Measurements from ENCODE around the gene TMEM250. TPM values are rescaled to one million over a fixed set of nuclear protein-coding genes. Genes with fewer than 3 reads are reported as not detected.

The TMEM250 gene
- polyA plus RNA-seq, 1 donor = 36.2 TPM

DNA sequence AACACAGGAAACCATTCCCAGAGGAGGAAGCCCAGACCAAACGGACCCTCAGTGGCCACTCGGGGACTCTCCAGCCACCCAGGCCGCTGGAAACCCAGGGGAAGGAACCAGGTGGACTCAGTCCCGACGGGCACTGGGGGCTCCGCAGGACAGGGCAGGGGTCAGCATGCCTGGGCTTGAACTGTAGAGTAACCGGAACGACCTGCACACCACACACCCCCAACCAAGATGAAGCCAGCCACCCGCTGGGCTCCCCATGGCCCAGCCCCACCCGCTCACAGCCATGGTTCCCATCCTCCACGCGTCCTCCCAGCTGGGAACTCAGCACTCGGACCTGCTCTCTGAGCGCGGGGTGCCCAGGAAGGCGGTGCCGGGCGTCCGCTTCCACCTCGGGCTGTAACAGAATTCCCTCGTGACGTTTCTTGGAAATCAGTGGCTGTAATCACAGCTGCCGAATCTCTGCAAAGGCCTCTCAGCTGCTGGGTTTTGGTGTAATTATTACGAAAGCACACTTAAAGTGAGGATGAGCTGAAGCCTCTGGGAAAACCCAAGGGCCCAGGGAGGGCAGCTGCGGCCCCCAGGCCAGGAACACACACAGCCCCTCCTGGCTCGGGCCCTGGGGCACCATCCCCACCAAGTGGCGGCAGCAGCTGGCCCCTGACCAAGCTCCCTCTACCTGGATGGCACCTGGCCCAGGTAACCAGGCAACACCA is 37.4 kb downstream of the TMEM250 start:
- no peaks in the 10 kb centered on the region for H3K9me3 ChIP-seq (ENCODE audit: control insufficient read depth, low read depth, low read length)
- WGBS (ENCODE audit: insufficient coverage, low lambda C conversion rate) = no CpG with 5 or more reads among the region's 27 CpGs
- no peaks in the 10 kb centered on the region for H3K4me1 ChIP-seq (ENCODE audit: control insufficient read depth, insufficient read depth, low read length)
- DNase-seq = no peak
- H3K27me3 ChIP-seq (ENCODE audit: control insufficient read depth, insufficient read depth, low read length) = no peaks in the 10 kb centered on the region
- H3K27ac ChIP-seq (ENCODE audit: low read length) = no peak overlapping the region
- peaks cover 20% of the 10 kb centered on the region for H3K36me3 ChIP-seq (ENCODE audit: control insufficient read depth, insufficient read depth, low read length)
- H3K4me3 ChIP-seq (ENCODE audit: low read length) = no peak overlapping the region

DNA sequence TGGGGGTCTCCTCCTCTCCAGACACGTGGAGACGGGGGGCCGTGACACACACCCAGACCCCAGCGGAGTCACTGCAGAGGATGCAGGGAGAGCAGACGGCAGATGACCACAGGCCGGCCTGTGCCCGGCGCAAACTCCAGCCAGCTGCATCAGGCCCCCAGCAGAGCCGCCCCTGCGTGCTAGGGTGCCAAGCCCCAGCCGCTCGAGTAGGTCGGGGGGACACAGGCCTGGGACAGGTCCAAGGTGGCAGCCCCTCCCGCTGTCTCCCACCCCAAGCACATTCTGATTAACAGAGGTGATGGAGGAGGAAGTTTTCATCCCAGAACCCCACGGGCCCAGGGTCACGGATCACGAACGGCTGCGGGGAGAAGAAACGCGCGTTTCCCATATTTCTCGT is 38.0 kb downstream of the TMEM250 start:
- no peak for DNase-seq
- no CpG with 5 or more reads among the region's 23 CpGs for WGBS (ENCODE audit: insufficient coverage, low lambda C conversion rate)
- Histone ChIP-seq H3K36me3 (ENCODE audit: control insufficient read depth, insufficient read depth, low read length) (peaks cover 20% of the 10 kb centered on the region), H3K27ac (ENCODE audit: low read length) (no peak overlapping the region), H3K27me3 (ENCODE audit: control insufficient read depth, insufficient read depth, low read length) (no peaks in the 10 kb centered on the region), H3K4me3 (ENCODE audit: low read length) (no peak overlapping the region), H3K4me1 (ENCODE audit: control insufficient read depth, insufficient read depth, low read length) (no peaks in the 10 kb centered on the region), H3K9me3 (ENCODE audit: control insufficient read depth, low read depth, low read length) (no peaks in the 10 kb centered on the region)

DNA sequence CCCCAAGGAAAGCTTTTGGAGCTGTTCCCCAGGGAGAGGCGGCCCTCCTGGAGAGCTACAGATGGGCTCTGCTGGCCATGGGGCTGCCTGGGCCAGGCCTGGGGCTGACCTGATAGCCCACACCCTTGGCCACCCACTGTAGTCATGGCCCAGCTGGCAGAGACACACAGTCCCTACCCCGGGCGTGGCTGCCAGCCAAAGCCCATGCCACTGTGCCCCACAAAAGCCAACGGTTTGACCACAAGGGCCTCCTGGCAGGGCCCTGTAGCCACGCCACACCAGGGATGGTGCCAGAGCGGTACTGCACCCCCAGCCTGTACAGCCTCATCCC is 38.8 kb downstream of the TMEM250 start:
- Histone ChIP-seq H3K4me1 (ENCODE audit: control insufficient read depth, insufficient read depth, low read length) (no peaks in the 10 kb centered on the region), H3K9me3 (ENCODE audit: control insufficient read depth, low read depth, low read length) (no peaks in the 10 kb centered on the region), H3K27me3 (ENCODE audit: control insufficient read depth, insufficient read depth, low read length) (no peaks in the 10 kb centered on the region), H3K36me3 (ENCODE audit: control insufficient read depth, insufficient read depth, low read length) (peaks cover 23% of the 10 kb centered on the region), H3K27ac (ENCODE audit: low read length) (no peak overlapping the region), H3K4me3 (ENCODE audit: low read length) (no peak overlapping the region)
- no peak for DNase-seq
- WGBS (ENCODE audit: insufficient coverage, low lambda C conversion rate) = no CpG with 5 or more reads among the region's 6 CpGs

DNA sequence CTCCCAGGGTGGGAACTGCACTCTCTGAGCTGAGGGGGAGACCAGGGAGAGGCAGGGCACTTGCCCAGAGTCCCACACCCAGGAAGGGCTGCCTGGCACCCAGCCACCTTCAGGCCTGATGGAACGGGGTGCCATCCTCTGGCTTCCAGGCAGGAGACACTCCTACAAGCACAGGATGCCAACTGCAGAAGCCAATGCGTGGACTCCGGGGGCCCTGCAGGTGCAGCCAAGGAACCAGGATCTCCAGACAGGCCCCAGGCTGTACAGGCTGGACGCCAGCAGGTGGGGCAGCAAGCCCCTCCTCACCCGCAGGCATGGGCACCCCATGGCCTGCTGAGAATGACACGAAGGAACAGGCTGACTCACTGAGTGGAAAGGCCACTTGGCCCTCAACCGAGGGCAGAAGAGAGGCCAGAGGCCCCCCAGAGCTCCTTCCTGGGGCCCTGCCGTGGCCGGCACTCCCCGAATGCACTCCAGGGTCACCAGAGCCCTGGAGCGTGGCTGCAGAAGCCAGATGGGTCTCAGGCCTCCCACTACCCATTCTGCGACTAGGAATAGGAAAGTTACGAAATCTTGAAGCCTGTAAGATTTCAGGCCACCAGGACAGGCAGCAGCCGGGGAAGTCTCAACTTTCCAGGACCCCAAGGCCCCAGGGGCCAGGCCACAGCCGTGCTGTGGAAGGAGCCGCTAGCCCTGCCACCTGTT is 39.3 kb downstream of the TMEM250 start:
- no peaks in the 10 kb centered on the region for H3K4me1 ChIP-seq (ENCODE audit: control insufficient read depth, insufficient read depth, low read length)
- no peak overlapping the region for H3K4me3 ChIP-seq (ENCODE audit: low read length)
- no peaks in the 10 kb centered on the region for H3K27me3 ChIP-seq (ENCODE audit: control insufficient read depth, insufficient read depth, low read length)
- no peak for DNase-seq
- H3K9me3 ChIP-seq (ENCODE audit: control insufficient read depth, low read depth, low read length) = no peaks in the 10 kb centered on the region
- no CpG with 5 or more reads among the region's 16 CpGs for WGBS (ENCODE audit: insufficient coverage, low lambda C conversion rate)
- peaks cover 27% of the 10 kb centered on the region for H3K36me3 ChIP-seq (ENCODE audit: control insufficient read depth, insufficient read depth, low read length)
- no peak overlapping the region for H3K27ac ChIP-seq (ENCODE audit: low read length)

DNA sequence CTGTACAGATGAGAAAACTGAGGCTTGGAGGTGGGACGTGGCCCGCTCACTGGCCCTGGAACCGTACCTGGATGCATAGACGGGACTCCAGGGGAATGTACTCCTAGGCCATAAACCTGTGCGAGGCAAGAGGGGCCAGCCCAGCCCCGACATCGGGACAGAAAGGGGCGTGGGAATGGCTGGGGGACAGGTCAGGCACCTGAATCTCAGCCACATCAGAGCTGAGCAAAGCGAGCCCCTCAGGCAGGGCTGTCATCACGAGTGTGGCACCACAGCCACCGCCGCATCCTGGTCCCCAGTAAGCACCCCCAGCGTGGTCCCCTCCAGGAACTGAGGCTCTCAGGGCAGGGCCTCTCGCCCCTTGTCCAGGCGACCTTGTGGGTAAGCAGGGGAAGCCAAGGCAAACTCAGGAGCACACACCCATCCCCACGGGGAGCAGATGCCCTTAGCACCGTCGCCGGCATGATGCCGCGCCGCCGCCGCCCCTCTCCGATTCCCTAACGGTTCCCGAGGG is 40.1 kb downstream of the TMEM250 start:
- H3K9me3 ChIP-seq (ENCODE audit: control insufficient read depth, low read depth, low read length) = no peaks in the 10 kb centered on the region
- peaks cover 20% of the 10 kb centered on the region for H3K36me3 ChIP-seq (ENCODE audit: control insufficient read depth, insufficient read depth, low read length)
- DNase-seq = no peak
- no peaks in the 10 kb centered on the region for H3K27me3 ChIP-seq (ENCODE audit: control insufficient read depth, insufficient read depth, low read length)
- WGBS (ENCODE audit: insufficient coverage, low lambda C conversion rate) = no CpG with 5 or more reads among the region's 27 CpGs
- H3K4me3 ChIP-seq (ENCODE audit: low read length) = no peak overlapping the region
- H3K4me1 ChIP-seq (ENCODE audit: control insufficient read depth, insufficient read depth, low read length) = no peaks in the 10 kb centered on the region
- H3K27ac ChIP-seq (ENCODE audit: low read length) = no peak overlapping the region

DNA sequence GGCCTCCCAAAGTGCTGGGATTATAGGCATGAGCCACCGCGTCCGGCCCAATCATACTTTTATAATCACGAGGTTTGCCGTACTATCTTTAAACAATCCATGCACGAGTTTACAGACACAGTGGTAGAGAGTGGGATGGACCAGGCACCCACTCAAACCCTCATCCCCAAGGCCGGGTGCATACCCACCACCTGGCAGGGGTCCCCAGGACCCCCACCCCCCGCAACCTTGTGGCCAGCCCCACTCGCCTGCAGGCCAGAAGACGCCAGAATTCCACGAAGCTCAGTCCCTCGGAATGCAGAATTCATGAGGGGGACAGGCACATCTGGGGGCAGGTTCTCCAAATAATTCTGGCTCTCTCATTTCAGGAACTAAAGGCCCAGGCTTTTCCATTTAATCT is 40.7 kb downstream of the TMEM250 start:
- WGBS (ENCODE audit: insufficient coverage, low lambda C conversion rate) = no CpG with 5 or more reads among the region's 12 CpGs
- no peak overlapping the region for H3K27ac ChIP-seq (ENCODE audit: low read length)
- H3K9me3 ChIP-seq (ENCODE audit: control insufficient read depth, low read depth, low read length) = no peaks in the 10 kb centered on the region
- H3K36me3 ChIP-seq (ENCODE audit: control insufficient read depth, insufficient read depth, low read length) = peaks cover 16% of the 10 kb centered on the region
- no peaks in the 10 kb centered on the region for H3K4me1 ChIP-seq (ENCODE audit: control insufficient read depth, insufficient read depth, low read length)
- DNase-seq = no peak
- H3K4me3 ChIP-seq (ENCODE audit: low read length) = no peak overlapping the region
- H3K27me3 ChIP-seq (ENCODE audit: control insufficient read depth, insufficient read depth, low read length) = no peaks in the 10 kb centered on the region

DNA sequence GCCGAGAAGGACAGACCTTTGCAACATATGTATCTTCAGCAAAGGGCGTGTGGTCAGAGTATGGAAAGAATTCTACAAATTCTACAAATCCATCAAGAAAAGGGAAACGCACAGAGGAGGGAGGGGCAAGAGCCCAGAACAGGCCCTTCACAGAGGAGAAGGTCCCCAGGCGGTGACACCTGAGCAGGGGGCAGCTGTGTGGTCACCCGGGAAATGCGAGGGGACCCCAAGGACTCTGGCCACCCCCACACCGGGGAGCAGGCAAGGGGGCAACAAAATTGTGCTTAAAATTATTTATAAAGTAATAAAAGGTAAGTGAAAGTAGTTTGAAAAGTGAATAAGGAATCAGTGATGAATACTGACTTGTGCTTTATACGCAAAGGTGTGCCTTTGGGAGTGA is 41.2 kb downstream of the TMEM250 start:
- Histone ChIP-seq H3K27ac (ENCODE audit: low read length) (no peak overlapping the region), H3K4me3 (ENCODE audit: low read length) (no peak overlapping the region), H3K27me3 (ENCODE audit: control insufficient read depth, insufficient read depth, low read length) (no peaks in the 10 kb centered on the region), H3K36me3 (ENCODE audit: control insufficient read depth, insufficient read depth, low read length) (peaks cover 13% of the 10 kb centered on the region), H3K4me1 (ENCODE audit: control insufficient read depth, insufficient read depth, low read length) (no peaks in the 10 kb centered on the region), H3K9me3 (ENCODE audit: control insufficient read depth, low read depth, low read length) (no peaks in the 10 kb centered on the region)
- 89% methylated on average over 3 of the region's 8 CpGs for WGBS (ENCODE audit: insufficient coverage, low lambda C conversion rate)
- DNase-seq = no peak

DNA sequence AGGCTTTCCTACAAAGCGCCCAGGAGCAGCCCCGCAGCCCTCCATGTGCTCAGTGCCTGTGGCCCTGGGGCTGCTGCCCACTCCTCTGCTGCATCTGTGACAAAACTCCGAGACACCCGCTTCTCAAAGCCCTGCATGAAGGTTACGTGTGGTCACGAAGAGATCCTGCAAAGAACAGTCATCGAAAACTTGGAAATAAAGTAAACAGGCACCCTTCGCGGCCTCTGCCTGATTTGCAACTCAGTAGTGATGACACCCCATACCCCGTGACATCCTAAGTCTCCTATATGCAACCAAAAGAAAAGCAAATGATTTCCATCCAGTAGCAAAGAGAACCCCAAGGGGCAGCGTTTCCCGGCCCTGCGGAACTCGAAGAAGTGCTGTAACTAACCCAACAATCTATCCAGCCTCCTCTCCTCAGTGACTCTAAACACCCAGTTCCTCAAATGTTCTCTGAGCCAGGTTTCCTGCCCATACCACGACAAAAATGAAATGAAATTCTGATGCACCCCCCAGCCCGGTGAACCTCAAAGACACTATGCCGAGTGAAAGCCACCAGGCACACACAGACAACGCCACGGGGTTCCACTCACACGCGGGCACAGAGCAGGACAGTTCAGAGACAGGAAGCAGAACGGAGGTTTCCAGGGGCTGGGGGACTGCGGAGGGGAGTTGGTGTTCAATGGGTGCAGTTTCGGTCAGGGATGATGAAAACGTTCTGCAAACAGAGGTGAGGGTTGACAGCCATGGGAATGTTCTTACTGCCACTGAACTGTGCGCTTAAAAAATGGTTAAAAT is 42.6 kb downstream of the TMEM250 start:
- 100% methylated on average over 1 of the region's 26 CpGs for WGBS (ENCODE audit: insufficient coverage, low lambda C conversion rate)
- Histone ChIP-seq H3K27ac (ENCODE audit: low read length) (no peak overlapping the region), H3K36me3 (ENCODE audit: control insufficient read depth, insufficient read depth, low read length) (peaks cover 10% of the 10 kb centered on the region), H3K4me3 (ENCODE audit: low read length) (no peak overlapping the region), H3K27me3 (ENCODE audit: control insufficient read depth, insufficient read depth, low read length) (no peaks in the 10 kb centered on the region), H3K4me1 (ENCODE audit: control insufficient read depth, insufficient read depth, low read length) (no peaks in the 10 kb centered on the region), H3K9me3 (ENCODE audit: control insufficient read depth, low read depth, low read length) (no peaks in the 10 kb centered on the region)
- DNase-seq = no peak

DNA sequence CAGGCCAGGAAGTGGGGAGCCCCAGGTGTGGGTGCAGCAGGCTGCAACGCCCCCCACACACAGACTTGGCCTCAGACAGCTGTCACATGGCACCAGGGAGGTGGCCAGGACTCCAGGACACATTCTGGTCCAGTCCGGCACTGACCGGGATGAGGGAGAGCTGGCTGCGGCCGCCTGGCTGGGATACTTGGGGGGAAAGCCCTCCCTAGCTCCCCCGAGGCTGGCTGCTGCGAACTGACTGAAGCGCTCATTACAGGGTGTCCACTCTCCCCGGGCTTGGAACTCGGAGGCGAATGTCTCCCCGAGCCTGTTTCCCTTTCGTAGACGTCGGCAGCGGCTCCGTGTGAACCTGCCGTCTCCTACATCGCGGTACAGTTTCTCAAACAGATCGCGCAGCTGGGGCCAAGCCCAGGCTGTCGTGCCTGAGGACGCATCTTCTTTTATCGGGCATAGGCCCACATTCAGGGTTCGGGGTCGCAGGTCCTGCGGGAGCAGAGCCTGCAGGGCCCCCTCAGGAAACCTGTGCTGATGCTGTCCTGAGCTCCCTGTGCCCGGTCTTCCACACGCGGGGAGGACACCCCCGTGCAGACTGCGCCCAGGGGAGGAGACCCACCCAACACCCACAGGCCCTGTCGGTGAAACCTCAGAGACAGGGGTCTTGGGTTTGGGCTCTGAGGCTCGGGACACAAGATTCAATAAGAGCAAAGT is 43.4 kb downstream of the TMEM250 start:
- Histone ChIP-seq H3K4me1 (ENCODE audit: control insufficient read depth, insufficient read depth, low read length) (no peaks in the 10 kb centered on the region), H3K4me3 (ENCODE audit: low read length) (no peak overlapping the region), H3K27me3 (ENCODE audit: control insufficient read depth, insufficient read depth, low read length) (no peaks in the 10 kb centered on the region), H3K9me3 (ENCODE audit: control insufficient read depth, low read depth, low read length) (no peaks in the 10 kb centered on the region), H3K36me3 (ENCODE audit: control insufficient read depth, insufficient read depth, low read length) (peaks cover 8% of the 10 kb centered on the region), H3K27ac (ENCODE audit: low read length) (no peak overlapping the region)
- WGBS (ENCODE audit: insufficient coverage, low lambda C conversion rate) = no CpG with 5 or more reads among the region's 35 CpGs
- DNase-seq = no peak

DNA sequence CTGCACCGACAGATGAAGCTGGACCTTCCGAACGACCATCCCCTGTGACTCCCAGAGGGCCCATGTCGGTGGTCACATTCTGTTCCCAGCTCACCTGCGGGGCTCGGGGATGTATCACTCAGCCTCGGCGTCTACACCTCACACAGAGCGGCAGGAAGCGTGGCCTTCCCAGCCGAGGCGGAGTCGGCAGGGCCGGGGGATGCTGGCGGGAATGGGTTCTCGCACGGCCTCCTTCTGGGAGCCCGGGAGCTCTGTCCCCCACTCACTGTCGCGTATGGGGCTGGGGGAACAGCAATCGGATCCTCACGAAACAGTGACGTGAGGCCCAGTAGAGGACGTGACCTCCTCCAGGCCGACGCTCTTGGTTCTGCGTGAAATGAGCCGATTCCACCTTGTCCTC is 44.0 kb downstream of the TMEM250 start:
- Histone ChIP-seq H3K36me3 (ENCODE audit: control insufficient read depth, insufficient read depth, low read length) (peaks cover 8% of the 10 kb centered on the region), H3K9me3 (ENCODE audit: control insufficient read depth, low read depth, low read length) (no peaks in the 10 kb centered on the region), H3K27me3 (ENCODE audit: control insufficient read depth, insufficient read depth, low read length) (no peaks in the 10 kb centered on the region), H3K4me3 (ENCODE audit: low read length) (no peak overlapping the region), H3K27ac (ENCODE audit: low read length) (no peak overlapping the region), H3K4me1 (ENCODE audit: control insufficient read depth, insufficient read depth, low read length) (no peaks in the 10 kb centered on the region)
- WGBS (ENCODE audit: insufficient coverage, low lambda C conversion rate) = no CpG with 5 or more reads among the region's 28 CpGs
- DNase-seq = no peak
